Suppressor macrophage treated with lipopolysaccharide for 1 hour (primary cell): ENCODE measurements around the gene RAPGEF5.

Experiments
- DNase-seq, 3 donors: peaks; one replicate each; pipeline ENCODE4 v3.0.0-alpha.2; 2020 to 2022

Gene RAPGEF5

GRCh38 chr7:22141355-22141754, 215.6 kb downstream of the RAPGEF5 start:
- DNase-seq, result no peak

GRCh38 chr7:22140578-22140977, 216.4 kb downstream of the RAPGEF5 start:
- no peak for DNase-seq

GRCh38 chr7:22138886-22139285, 218.1 kb downstream of the RAPGEF5 start:
- DNase-seq, result no peak

- no peak for DNase-seq
Observed at GRCh38 chr7:22138106-22138505, 218.8 kb downstream of the RAPGEF5 start.

GRCh38 chr7:22137466-22137865, 219.5 kb downstream of the RAPGEF5 start:
- DNase-seq, result no peak

- no peak for DNase-seq
Observed at GRCh38 chr7:22137026-22137425, 219.9 kb downstream of the RAPGEF5 start.

GRCh38 chr7:22129819-22130580, 227.0 kb downstream of the RAPGEF5 start:
- no peak for DNase-seq

- no peak for DNase-seq
Observed at GRCh38 chr7:22129166-22129565, 227.8 kb downstream of the RAPGEF5 start.

GRCh38 chr7:22128528-22128920, 228.4 kb downstream of the RAPGEF5 start:
- DNase-seq, result no peak

- DNase-seq, result no peak
Observed at GRCh38 chr7:22127835-22128527, 229.0 kb downstream of the RAPGEF5 start.

GRCh38 chr7:22125436-22125835, 231.5 kb downstream of the RAPGEF5 start:
- no peak for DNase-seq

- no peak for DNase-seq
Observed at GRCh38 chr7:22124941-22125340, 232.0 kb downstream of the RAPGEF5 start.

- no peak for DNase-seq
Observed at GRCh38 chr7:22123139-22123538, 233.8 kb downstream of the RAPGEF5 start.

GRCh38 chr7:22121702-22122474, 235.1 kb downstream of the RAPGEF5 start:
- peak in 2 of 3 donors; percentile 22 to 31 for DNase-seq

- no peak for DNase-seq
Observed at GRCh38 chr7:22120391-22121053, 236.4 kb downstream of the RAPGEF5 start.

GRCh38 chr7:22117222-22117621, 239.7 kb downstream of the RAPGEF5 start:
- DNase-seq, result peak in 1 of 3 donors; percentile 25

GRCh38 chr7:22116451-22117030, 240.4 kb downstream of the RAPGEF5 start:
- no peak for DNase-seq

GRCh38 chr7:22115689-22116088, 241.3 kb downstream of the RAPGEF5 start:
- DNase-seq, result peak; percentile 45 to 72 (median 46)

GRCh38 chr7:22114440-22114981, 242.4 kb downstream of the RAPGEF5 start:
- no peak for DNase-seq

- DNase-seq, result no peak
Observed at GRCh38 chr7:22113041-22113440, 243.9 kb downstream of the RAPGEF5 start.

- no peak for DNase-seq
Observed at GRCh38 chr7:22111661-22112060, 245.3 kb downstream of the RAPGEF5 start.

GRCh38 chr7:22110881-22111280, 246.1 kb downstream of the RAPGEF5 start:
- no peak for DNase-seq
